Gastrocnemius medialis (tissue), 4 donors: ENCODE results near the gene PTPRC. TPM values are rescaled to one million over a fixed set of nuclear protein-coding genes. Genes with fewer than 3 reads are reported as not detected.

Experiments used
- ATAC-seq, 2 donors: fragments of 150-250 bp; one replicate each; pipeline ENCODE4 v1.9.1; 2016
- DNase-seq, 2 donors: peaks; one replicate each; pipeline ENCODE4 v3.0.0-alpha.2; 2019
- H3K27ac ChIP-seq, 4 donors: fragments of 200-600 bp; sonication (generic); 1 replicate in 1 of 4; 2 replicates in 3 of 4; pipeline ENCODE4 v1.5.1; 2016 to 2018; ENCODE audit warnings: mild to moderate bottlenecking in 2 of 4, moderate library complexity in 1 of 4
- H3K27me3 ChIP-seq, 3 donors: fragments of 200-600 bp; sonication (generic) in 2 of 3; 1 replicate in 1 of 3; 2 replicates in 2 of 3; pipeline versions ENCODE4 v1.5.1 to v1.6.0; 2016 to 2019; ENCODE audit warnings: mild to moderate bottlenecking in 1 of 3, moderate library complexity in 1 of 3
- H3K36me3 ChIP-seq, 2 donors: fragments of 200-600 bp; sonication (generic) in 1 of 2; one replicate each; pipeline ENCODE4 v1.5.1; 2017 to 2018
- H3K4me1 ChIP-seq, 2 donors: fragments of 200-600 bp; sonication (generic) in 1 of 2; one replicate each; pipeline ENCODE4 v1.5.1; 2016 to 2017; ENCODE audit warnings: mild to moderate bottlenecking in 2 of 2
- H3K4me3 ChIP-seq, 4 donors: fragments of 200-600 bp; sonication (generic) in 3 of 4; 1 replicate in 1 of 4; 2 replicates in 3 of 4; pipeline ENCODE4 v1.5.1; 2016 to 2019; ENCODE audit warnings: mild to moderate bottlenecking in 2 of 4
- H3K9me3 ChIP-seq, 3 donors: fragments of 200-600 bp; sonication (generic) in 2 of 3; 1 replicate in 1 of 3; 2 replicates in 2 of 3; pipeline ENCODE4 v1.5.1; 2016 to 2019
- CTCF ChIP-seq, 5 experiments: fragments of 450-650 bp in 3 of 5; fragments of 200-600 bp in 2 of 5; sonication (generic) in 2 of 5; IDR thresholded peaks in 4 of 5; conservative IDR thresholded peaks in 1 of 5; 1 replicate in 4 of 5; 2 replicates in 1 of 5; pipeline ENCODE4 v1.5.1; 2016 to 2019; ENCODE audit warnings: antibody characterized with exemption in 5 of 5, mild to moderate bottlenecking in 3 of 5, moderate library complexity in 3 of 5
- POLR2A ChIP-seq, 2 donors: fragments of 450-650 bp; IDR thresholded peaks; one replicate each; pipeline ENCODE4 v1.6.1; 2017; ENCODE audit warnings: antibody characterized with exemption in 2 of 2, mild to moderate bottlenecking in 2 of 2, moderate library complexity in 2 of 2
- in situ Hi-C, 4 donors: fragments of 200-750 bp; cut with MboI; loops; one replicate each; pipeline versions ENCODE4 v1.15.0 to v1.8.0; 2017; ENCODE audit warnings: low sequenced_read_pairs in 4 of 4
- intact Hi-C: fragments of 100-400 bp; cut with DNase I; formaldehyde crosslinking; loops from one replicate; pipeline ENCODE4 v1.15.1; 2023; ENCODE audit warnings: low total_unique reads
- total RNA-seq, 4 donors: library from RNA; depleted of rRNA; stranded (reverse); fragments of >200 nt; gene quantifications; one replicate each; pipeline versions ENCODE4 v1.1.0 to v1.2.3, GENCODE V29; 2016

The PTPRC gene
- total RNA-seq, 4 donors from 2014 or later, result 1.7 to 10.4 (median 5.3) TPM

- Histone ChIP-seq H3K27me3 (no peaks in the 10 kb centered on the region), H3K4me3 (no peak overlapping the region), H3K9me3 (no peaks in the 10 kb centered on the region), H3K4me1 (no peaks in the 10 kb centered on the region), H3K36me3 (no peaks in the 10 kb centered on the region), H3K27ac (no peak overlapping the region)
- intact Hi-C loops (no loop called here), in situ Hi-C loops (no loop called here)
- ATAC-seq, result no peak
- TF ChIP-seq POLR2A (IDR thresholded peaks at IDR 0.05) (no peak), CTCF (IDR thresholded peaks at IDR 0.05 in 4 of 5, conservative IDR thresholded peaks at IDR 0.05 in 1 of 5) (no peak)
- no peak for DNase-seq
These were observed 9.8 kb downstream of the PTPRC start for GRCh38 chr1:198648592-198648991.

GRCh38 chr1:198649232-198649967 lies 10.6 kb downstream of the PTPRC start:
- in situ Hi-C loops (no loop called here), intact Hi-C loops (no loop called here)
- no peak for ATAC-seq
- Histone ChIP-seq H3K4me1 (no peaks in the 10 kb centered on the region), H3K4me3 (no peak overlapping the region), H3K27me3 (no peaks in the 10 kb centered on the region), H3K9me3 (no peaks in the 10 kb centered on the region), H3K36me3 (no peaks in the 10 kb centered on the region), H3K27ac (no peak overlapping the region)
- no peak for TF ChIP-seq CTCF (IDR thresholded peaks at IDR 0.05 in 4 of 5, conservative IDR thresholded peaks at IDR 0.05 in 1 of 5)
- TF ChIP-seq POLR2A (IDR thresholded peaks at IDR 0.05), result no peak
- DNase-seq, result no peak

GRCh38 chr1:198649968-198650338 lies 11.1 kb downstream of the PTPRC start:
- Histone ChIP-seq H3K4me1 (no peaks in the 10 kb centered on the region), H3K36me3 (no peaks in the 10 kb centered on the region), H3K27me3 (no peaks in the 10 kb centered on the region), H3K27ac (no peak overlapping the region), H3K4me3 (no peak overlapping the region), H3K9me3 (no peaks in the 10 kb centered on the region)
- TF ChIP-seq CTCF (IDR thresholded peaks at IDR 0.05 in 4 of 5, conservative IDR thresholded peaks at IDR 0.05 in 1 of 5) (no peak), POLR2A (IDR thresholded peaks at IDR 0.05) (no peak)
- in situ Hi-C loops (no loop called here), intact Hi-C loops (no loop called here)
- no peak for DNase-seq
- no peak for ATAC-seq

- in situ Hi-C loops (no loop called here), intact Hi-C loops (no loop called here)
- DNase-seq (no peak), ATAC-seq (no peak)
- TF ChIP-seq CTCF (IDR thresholded peaks at IDR 0.05 in 4 of 5, conservative IDR thresholded peaks at IDR 0.05 in 1 of 5), result no peak
- TF ChIP-seq POLR2A (IDR thresholded peaks at IDR 0.05), result no peak
- no peak overlapping the region for H3K27ac ChIP-seq
- H3K4me3 ChIP-seq, result no peak overlapping the region
- H3K4me1 ChIP-seq, result no peaks in the 10 kb centered on the region
- H3K27me3 ChIP-seq, result no peaks in the 10 kb centered on the region
- no peaks in the 10 kb centered on the region for H3K36me3 ChIP-seq
- H3K9me3 ChIP-seq, result no peaks in the 10 kb centered on the region
These were observed 11.7 kb downstream of the PTPRC start for GRCh38 chr1:198650506-198650905.
